Neural progenitor cell (in vitro differentiated cells): Measurements from ENCODE around the gene TRAIP.
"Not testable (repeated sequence)": the region's sequence is repeated elsewhere in the genome, so short reads cannot be mapped to it uniquely, and the experiment has no call there.

Source experiments
- CTCF ChIP-seq: fragments of 200-600 bp; sonication (generic); IDR thresholded peaks from 2 replicates; pipeline ENCODE4 v1.5.1; 2017; ENCODE audit warnings: antibody characterized with exemption, mild to moderate bottlenecking
- EZH2phosphoT487 ChIP-seq: fragments of 200-600 bp; sonication (generic); IDR thresholded peaks from 2 replicates; pipeline ENCODE4 v1.6.1; 2017; ENCODE audit warnings: antibody characterized with exemption

GRCh38 chr3:49780975-49781365 is 75.4 kb downstream of the TRAIP start:
- TF ChIP-seq CTCF, EZH2phosphoT487: not testable (repeated sequence)
